T47D (cell line): Measurements from ENCODE around the gene TBCCD1.

ENCODE experiments used
- DNase-seq, 2 experiments: peaks; one replicate each; pipeline versions ENCODE4 v3.0.0 to v3.0.0-alpha.2; 2011 to 2012; ENCODE audit warnings: low read depth in 1 of 2, low spot score in 1 of 2
- JUND ChIP-seq: IDR thresholded peaks from 2 replicates; pipeline ENCODE4 v1.6.1; 2012; ENCODE audit warnings: low read depth
- in situ Hi-C: cut with HindIII; loops from 2 replicates; pipeline ENCODE4 v1.10.0; 2016; ENCODE audit warnings: low sequenced_read_pairs, low pct_unique_long_range_greater_than_20kb

Gene TBCCD1

GRCh38 chr3:186520431-186520830 is 46.7 kb downstream of the TBCCD1 start:
- no peak for TF ChIP-seq JUND
- in situ Hi-C loops: no loop called here
- no peak for DNase-seq

- no peak for TF ChIP-seq JUND
- in situ Hi-C loops: no loop called here
- DNase-seq: no peak
Measured at GRCh38 chr3:186519021-186519658, 48.0 kb downstream of the TBCCD1 start.

- TF ChIP-seq JUND: no peak
- in situ Hi-C loops: no loop called here
- no peak for DNase-seq
Measured at GRCh38 chr3:186517218-186517617, 49.9 kb downstream of the TBCCD1 start.

GRCh38 chr3:186516646-186517045 is 50.5 kb downstream of the TBCCD1 start:
- DNase-seq: no peak
- in situ Hi-C loops: no loop called here
- TF ChIP-seq JUND: no peak

GRCh38 chr3:186515125-186515524 is 52.0 kb downstream of the TBCCD1 start:
- no peak for DNase-seq
- in situ Hi-C loops: no loop called here
- no peak for TF ChIP-seq JUND

GRCh38 chr3:186514296-186515002 is 52.7 kb downstream of the TBCCD1 start:
- no peak for DNase-seq
- TF ChIP-seq JUND: no peak
- in situ Hi-C loops: no loop called here

- DNase-seq: no peak
- in situ Hi-C loops: no loop called here
- TF ChIP-seq JUND: no peak
Measured at GRCh38 chr3:186513386-186513785, 53.8 kb downstream of the TBCCD1 start.

GRCh38 chr3:186512570-186513302 is 54.4 kb downstream of the TBCCD1 start:
- in situ Hi-C loops: no loop called here
- DNase-seq: no peak
- no peak for TF ChIP-seq JUND

- no peak for DNase-seq
- in situ Hi-C loops: no loop called here
- TF ChIP-seq JUND: no peak
Measured at GRCh38 chr3:186511702-186512101, 55.4 kb downstream of the TBCCD1 start.

GRCh38 chr3:186511245-186511644 is 55.9 kb downstream of the TBCCD1 start:
- DNase-seq: no peak
- no peak for TF ChIP-seq JUND
- in situ Hi-C loops: no loop called here

GRCh38 chr3:186510374-186511079 is 56.6 kb downstream of the TBCCD1 start:
- no peak for TF ChIP-seq JUND
- no peak for DNase-seq
- in situ Hi-C loops: no loop called here

GRCh38 chr3:186509423-186509822 is 57.7 kb downstream of the TBCCD1 start:
- DNase-seq: no peak
- in situ Hi-C loops: no loop called here
- TF ChIP-seq JUND: no peak
